ENCODE results near the gene HLA-DRA. TPM values are rescaled to one million over a fixed set of nuclear protein-coding genes. Genes with fewer than 3 reads are reported as not detected.
A peak's percentile ranks its signal among the peaks of the same experiment; 100 is the strongest.
"Not testable (repeated sequence)": the region's sequence is repeated elsewhere in the genome, so short reads cannot be mapped to it uniquely, and the experiment has no call there.

HLA-DRA gene
- total RNA-seq, 1 donor from 2014 or later, result 0.45 TPM

DNA sequence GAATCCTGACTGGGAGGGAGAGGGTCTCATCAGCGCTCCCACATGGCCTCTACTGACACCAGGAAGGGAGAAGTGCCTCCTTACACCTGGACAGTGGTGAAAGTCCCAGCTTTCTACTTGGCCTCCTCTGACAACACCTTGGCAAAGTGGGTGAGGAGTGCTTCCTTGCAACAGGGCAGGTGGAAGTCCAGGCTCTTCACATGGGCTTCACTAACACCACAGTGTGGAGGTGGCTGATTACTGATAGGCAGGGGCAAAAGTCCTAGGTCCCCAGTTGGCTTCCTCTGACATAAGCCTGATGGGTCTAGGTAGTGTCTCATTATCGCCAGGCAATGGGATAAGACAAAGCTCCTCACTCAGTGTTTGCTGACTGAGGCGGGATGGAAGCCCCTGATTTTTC, 9.5 kb upstream of the HLA-DRA start:
- DNase-seq (ENCODE audit: low read depth), result no peak

DNA sequence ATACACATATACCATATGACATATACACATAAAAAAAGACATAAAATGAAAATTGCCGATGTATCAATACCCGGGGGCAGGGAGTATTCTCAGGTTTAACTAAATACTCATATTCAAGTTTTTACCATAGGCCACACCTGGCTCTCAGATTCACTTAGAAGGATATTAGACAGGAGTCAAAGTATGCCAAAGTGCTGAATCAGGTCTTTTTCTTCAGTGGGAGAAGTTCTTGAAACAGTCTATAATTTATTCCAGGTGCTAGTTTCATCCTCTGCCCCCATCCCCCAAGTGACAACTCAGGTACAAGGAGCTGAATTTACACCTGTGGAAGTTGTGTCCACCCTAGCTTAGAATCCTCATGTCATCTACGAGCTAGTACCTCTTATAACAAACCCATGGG, 8.5 kb upstream of the HLA-DRA start:
- DNase-seq (ENCODE audit: low read depth), result no peak

DNA sequence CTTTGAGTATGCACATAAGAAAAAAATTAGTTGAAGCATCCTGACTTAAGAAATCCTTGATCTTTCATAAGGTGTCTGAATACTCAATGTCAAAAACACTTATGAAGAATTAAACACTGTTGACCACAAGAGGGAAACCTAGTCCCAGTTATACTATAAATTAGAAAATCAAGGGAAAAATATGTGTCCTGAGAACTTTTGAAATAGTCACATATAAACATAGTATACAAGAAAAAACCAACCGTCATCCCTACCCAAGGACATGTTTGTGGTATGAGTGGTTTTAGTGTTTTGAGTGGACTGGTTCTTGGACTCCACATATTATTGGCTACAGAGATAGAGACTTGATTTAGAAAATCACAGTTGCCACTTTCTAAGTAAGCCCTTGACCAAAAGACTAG, 7.6 kb upstream of the HLA-DRA start:
- DNase-seq (ENCODE audit: low read depth), result peak; percentile 25

DNA sequence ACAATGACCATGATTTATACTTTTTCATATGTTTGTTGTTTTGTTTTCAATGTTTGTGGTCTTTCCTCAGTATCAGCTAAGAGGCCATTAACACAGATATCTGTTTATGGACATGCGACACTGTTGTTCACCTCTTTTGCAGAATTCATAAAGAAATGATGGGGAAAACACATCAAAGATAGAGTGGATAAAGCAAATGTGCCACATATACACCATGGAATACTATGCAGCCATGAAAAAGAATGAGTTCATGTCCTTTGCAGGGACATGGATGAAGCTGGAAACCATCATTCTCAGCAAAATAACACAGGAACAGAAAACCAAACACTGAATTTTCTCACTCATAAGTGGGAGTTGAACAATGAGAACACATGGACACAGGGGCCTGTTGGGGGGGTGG, 5.7 kb upstream of the HLA-DRA start:
- not testable (repeated sequence) for DNase-seq (ENCODE audit: low read depth)

DNA sequence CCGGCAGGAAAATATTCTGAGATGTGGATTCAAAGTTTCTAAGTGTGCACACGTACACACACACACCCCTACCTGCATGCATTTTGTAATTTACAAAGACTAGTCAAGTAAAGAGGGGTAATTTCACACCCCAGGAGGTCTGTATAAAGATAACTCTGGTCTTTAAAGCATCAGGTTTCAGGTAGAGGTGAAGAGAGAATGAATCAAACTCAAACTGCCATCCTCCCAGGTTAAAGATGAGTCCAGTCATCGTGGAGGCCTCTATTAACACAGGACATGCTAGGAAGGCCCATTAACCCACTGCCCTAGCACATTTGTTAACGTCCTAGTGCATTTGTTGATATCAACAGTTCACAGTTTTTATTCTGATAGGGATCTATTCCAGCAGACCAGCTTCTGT, 3.5 kb upstream of the HLA-DRA start:
- DNase-seq (ENCODE audit: low read depth), result no peak

DNA sequence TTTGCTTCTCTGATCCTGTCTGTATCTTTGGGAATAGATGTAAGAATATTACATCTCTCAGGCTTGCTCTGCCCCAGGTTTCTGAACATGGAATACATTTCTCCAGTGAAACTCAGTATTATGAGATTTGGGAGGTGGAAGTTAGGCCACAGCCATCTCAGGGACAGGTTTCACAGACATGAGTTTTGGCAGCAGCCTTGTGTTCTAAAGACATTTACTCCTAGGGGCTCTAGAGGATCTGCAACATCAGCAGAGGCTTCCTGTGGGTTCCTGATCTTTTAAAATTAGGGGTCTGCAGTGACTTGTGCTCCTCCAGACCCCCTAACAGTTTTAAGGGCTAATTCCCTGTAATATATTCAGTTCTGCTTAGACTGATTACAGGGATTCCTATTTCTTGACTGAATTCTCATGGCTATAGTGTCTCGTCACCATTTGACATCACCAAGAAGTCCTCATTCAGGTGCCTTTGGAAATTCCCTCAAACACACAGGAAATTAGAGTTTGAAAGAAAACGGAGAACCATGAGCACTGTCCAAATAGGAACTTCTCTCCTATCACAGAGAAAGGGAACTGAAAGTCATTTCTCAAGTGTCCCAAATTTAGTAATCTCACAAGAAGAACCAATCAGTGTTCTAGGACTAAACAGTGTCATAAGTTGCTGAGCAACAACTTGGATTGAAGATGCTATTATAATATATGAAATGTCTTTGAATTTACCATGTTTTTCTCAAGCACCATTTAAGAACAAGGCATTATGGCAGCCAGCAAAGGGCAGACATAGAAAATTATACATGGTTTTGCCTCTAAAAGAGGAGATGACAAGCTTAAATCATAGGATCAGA, 2.5 kb upstream of the HLA-DRA start:
- peak; percentile 14 for DNase-seq (ENCODE audit: low read depth)

DNA sequence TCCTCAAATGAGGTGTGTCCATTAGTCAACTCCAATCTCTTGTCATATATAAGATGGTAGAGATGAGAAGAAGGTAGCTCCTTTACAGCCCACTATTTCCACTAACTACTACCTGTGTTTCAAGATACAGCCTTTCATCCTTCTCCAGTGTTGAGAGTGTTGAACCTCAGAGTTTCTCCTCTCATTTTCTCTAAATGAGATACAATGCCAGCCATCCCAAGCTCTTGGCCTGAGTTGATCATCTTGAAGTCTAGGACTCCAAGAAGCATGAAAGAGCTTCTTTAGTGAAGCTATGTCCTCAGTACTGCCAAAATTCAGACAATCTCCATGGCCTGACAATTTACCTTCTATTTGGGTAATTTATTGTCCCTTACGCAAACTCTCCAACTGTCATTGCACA, 548 bp upstream of the HLA-DRA start:
- no peak for DNase-seq (ENCODE audit: low read depth)

DNA sequence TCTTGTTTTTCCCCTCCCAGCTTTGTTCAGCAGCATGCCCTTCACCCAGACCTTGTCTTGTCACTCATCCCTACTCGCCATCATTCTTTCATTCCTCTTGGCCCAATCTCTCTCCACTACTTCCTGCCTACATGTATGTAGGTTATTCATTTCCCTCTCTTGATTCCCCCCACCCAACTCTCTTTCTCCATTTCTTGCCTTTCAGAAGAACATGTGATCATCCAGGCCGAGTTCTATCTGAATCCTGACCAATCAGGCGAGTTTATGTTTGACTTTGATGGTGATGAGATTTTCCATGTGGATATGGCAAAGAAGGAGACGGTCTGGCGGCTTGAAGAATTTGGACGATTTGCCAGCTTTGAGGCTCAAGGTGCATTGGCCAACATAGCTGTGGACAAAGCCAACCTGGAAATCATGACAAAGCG, 2.6 kb downstream of the HLA-DRA start:
- no peak for DNase-seq (ENCODE audit: low read depth)

DNA sequence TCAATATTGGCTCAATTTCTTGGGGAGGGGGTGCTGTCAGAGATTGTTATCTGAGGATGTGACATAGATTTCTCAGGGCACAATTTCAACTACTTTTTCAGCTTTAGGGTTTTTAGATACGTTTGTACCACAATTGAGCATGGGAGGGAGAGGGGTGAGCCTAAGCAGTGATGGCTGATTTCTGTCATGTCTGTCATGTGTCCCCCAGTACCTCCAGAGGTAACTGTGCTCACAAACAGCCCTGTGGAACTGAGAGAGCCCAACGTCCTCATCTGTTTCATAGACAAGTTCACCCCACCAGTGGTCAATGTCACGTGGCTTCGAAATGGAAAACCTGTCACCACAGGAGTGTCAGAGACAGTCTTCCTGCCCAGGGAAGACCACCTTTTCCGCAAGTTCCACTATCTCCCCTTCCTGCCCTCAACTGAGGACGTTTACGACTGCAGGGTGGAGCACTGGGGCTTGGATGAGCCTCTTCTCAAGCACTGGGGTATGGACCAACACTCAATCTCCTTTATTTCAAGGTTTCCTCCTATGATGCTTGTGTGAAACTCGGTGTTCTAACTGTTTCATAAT, 3.4 kb downstream of the HLA-DRA start:
- DNase-seq (ENCODE audit: low read depth), result no peak

DNA sequence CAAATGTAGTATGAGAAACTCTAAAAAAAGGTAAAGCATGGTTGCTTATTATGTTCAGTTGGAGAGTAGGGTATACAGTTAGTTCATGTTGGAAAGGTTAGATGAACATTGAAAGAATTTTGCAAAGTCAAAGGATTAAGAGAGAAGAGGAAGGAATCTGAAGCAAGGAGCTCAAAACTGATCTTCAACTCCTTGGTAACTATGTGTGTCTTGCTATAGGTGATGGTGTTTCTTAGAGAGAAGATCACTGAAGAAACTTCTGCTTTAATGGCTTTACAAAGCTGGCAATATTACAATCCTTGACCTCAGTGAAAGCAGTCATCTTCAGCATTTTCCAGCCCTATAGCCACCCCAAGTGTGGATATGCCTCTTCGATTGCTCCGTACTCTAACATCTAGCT, 4.7 kb downstream of the HLA-DRA start:
- no peak for DNase-seq (ENCODE audit: low read depth)

DNA sequence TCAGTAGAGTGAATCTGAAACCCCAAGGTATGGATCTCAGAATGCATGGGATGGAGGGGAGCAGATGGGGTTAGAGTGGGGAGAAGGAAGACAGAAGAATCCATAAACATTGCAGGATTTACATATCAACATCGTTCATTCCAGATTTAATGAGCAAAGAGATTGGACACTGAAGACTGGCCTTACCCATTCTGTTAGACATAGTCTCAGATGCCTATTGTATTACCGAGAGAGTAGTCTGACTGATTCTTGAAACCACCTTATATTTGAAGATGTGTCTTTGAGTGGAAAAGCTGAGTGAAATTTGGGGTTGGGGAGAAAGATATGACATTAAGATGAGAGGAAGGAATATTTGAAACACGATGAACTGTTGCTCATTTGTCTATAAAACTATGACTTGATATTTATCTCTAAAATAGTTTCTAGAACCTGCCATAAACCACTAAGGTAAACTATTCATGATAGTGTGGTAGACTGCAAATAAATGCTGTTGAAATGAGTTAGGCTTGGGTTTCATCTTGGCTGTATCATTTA, 5.7 kb downstream of the HLA-DRA start:
- DNase-seq (ENCODE audit: low read depth), result no peak

DNA sequence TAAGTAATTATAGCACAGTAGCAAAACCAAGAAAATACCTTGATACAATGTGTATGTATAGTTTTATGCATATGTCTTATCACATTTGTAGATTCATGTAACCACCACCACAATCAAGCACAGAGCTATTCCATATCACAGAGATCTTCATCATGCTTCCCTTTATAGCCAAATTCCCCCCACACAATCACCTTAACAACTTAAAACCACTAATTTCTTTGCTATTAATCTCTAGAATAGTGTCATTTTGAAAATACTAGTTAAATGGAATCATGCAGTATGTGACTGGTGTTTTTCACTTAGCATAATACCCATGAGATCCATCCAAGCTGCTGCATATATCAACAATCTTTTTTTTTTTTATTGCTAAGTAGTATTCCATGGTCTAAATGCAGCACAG, 8.2 kb downstream of the HLA-DRA start:
- DNase-seq (ENCODE audit: low read depth), result no peak

DNA sequence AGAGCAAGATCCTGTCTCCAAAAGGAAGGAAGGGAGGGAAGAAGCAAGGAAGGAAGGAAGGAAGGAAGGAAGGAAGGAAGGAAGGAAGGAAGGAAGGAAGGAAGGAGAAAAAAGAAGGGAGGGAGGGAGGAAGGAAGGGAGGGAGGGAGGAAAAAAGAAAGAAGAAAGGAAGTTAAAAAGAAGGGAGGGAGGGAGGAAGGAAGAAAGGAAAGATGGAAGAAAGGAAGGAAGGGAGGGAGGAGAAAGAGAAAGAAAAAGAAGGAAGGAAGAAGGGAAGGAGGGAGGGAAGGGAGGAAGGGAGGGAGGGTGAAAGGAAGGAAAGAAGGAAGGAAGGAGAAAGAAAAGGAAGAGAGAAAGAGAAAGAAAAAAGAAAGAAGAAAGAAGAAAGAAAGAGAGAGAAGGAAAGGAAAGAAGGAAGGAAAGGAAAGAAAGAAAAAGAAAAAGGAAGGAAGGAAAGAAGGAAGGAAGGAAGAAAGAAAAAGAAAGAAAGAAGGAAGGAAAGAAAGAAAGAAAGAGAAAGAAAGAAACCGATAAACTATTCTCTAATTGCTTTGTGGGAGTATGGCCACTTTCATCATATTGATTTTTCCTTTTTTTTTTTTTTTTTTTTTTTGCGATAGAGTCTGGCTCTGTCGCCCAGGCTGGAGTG, 9.5 kb downstream of the HLA-DRA start:
- DNase-seq (ENCODE audit: low read depth), result no peak

DNA sequence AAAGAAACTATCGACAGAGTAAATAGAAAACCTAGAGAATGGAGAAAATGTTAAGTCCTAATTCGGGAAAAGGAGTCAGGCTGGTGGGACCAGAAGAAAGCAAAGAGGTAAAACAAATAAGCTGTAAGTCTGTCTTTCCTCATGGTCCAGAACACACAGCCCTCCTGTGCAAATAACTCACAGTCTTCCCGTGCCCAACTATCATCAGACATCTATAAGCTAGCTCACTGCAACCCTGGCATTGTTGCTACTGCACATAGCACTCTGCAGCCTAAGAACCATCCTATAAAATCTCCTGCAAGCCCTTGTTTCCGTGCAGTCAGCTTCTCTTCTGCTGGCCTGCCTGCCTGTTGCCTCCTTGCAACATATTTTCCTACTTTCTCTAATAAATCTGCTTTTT, 17.4 kb downstream of the HLA-DRA start:
- DNase-seq (ENCODE audit: low read depth), result no peak

DNA sequence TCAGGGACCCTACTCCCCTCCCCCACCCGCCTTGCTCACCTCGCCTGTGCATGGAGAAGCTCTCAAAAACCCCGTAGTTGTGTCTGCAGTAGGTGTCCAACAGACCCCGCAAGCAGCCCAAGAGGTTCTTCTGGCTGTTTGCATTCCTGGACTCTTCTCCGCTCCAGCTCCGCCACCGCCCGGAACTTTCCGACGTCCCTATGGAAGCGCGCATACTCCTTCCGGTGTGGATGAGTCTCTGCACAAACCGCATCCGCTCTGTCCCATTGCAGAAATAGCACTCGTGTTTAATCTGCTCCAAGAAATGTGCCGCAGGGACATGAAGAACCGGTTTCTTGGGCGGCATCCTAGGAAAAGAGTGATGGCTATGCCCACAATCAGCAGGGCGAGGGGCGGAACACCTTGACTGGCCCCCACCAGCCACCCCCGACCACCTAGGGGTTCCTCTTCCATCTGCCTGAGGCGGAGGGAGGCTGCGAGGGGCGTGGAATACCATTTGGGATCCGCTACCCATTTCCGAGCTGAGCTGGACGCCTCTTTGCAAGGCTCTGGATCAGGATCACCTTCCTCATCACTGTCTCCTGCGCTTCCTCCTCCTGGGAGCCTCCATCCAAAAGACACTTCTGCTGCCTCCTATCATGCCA, 20.2 kb downstream of the HLA-DRA start:
- DNase-seq (ENCODE audit: low read depth), result no peak

DNA sequence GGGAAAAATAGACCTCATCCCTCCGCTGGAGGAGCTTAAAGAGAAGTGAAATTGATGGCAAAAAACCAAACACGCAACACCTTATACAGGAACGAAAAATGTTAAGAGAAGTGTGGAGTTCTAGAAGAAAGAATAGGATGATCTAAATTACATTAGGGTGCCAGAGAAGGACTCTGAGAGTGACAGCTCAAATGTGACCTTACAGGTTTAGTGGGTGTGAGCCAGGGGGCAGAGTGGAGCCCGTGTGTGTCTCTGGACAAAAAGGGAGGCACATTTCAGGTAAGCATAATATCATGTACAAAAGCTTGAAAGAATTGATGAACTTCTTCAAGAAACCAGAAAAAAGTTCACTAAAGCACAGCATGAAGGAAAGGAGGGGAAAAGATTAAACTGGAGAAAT, 20.8 kb downstream of the HLA-DRA start:
- no peak for DNase-seq (ENCODE audit: low read depth)

DNA sequence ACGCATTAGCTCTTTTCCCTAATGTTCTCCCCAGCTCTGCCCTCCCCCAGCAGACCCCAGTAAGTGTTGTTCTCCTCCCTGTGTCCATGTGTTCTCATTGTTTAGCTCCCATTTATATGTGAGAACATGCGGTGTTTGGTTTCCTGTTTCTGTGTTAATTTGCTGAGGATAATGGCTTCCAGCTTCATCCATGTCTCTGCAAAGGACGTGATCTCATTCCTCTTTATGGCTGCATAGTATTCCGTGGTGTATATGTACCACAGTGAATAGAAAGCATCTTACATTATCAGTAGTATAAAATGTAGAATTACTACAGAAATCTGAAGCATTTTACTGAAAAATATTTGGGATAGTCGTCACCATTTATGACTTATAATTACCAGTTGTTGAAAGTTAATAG, 21.8 kb downstream of the HLA-DRA start:
- no peak for DNase-seq (ENCODE audit: low read depth)

DNA sequence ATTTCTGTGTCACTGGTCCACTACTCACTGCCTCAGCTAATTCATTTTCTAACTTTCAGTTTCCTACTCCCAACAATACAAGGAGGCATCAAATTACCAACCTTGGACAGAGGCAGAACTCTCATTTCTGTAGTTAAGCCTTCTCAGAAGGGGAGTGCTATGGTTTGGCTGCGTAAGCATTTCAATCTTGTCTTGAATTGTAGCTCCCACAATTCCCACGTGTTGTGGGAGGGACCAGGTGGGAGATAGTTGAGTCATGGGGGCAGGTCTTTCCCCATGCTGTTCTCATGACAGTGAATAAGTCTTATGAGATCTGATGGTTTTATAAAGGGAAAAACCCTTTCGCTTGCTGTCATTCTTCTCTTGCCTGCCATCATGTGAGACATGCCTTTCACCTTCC, 22.9 kb downstream of the HLA-DRA start:
- DNase-seq (ENCODE audit: low read depth), result peak; percentile 7

DNA sequence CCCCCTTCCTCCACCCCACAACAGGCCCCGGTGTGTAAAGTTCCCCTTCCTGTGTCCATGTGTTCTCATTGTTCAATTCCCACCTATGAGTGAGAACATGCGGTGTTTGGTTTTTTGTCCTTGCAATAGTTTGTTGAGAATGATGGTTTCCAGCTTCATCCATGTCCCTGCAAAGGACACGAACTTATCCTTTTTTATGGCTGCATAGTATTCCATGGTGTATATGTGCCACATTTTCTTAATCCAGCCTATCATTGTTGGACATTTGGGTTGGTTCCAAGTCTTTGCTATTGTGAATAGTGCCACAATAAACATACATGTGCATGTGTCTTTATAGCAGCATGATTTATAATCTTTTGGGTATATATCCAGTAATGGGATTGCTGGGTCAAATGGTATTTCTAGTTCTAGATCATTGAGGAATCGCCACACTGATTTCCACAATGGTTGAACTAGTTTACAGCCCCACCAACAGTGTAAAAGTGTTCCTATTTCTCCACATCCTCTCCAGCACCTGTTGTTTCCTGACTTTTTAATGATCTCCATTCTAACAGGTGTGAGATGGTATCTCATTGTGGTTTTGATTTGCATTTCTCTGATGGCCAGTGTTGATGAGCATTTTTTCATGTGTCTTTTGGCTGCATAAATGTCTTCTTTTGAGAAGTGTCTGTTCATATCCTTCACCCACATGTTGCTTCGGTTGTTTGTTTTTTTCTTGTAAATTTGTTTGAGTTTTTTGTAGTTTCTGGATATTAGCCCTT, 28.2 kb downstream of the HLA-DRA start:
- not testable (repeated sequence) for DNase-seq (ENCODE audit: low read depth)

DNA sequence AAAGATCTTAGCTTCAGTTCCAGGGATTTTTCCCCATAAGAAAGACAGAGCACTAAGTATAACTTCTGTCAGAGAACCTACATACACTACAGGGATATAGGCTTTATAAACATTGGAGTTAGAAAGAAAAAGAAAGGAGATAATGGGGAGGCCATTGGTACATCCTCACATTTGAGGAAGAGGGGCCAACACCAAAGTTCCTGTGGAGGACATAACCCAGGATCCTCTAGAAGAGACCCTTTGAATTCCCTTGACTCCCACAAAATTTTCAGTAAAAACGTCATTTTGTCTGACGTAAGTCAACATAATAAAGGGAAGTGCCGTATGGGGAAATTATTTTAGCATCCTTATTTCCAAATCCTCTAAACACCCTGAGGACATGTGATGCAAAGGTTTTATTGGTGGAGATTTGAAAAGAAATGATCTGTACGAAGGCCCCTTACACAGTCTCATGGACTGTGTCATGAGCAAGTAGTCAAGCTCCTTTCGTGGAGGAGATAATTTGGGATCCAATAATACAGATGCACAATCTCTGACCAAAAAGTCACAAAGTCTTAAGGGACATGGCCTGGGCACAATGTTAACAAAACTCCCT, 33.2 kb downstream of the HLA-DRA start:
- DNase-seq (ENCODE audit: low read depth), result no peak

All from myocyte (in vitro differentiated cells).